GM12875 (cell line): Measurements from ENCODE around the gene CSTPP1.

Experiments
- H3K4me3 ChIP-seq: one replicate; pipeline ENCODE4 v1.5.1; 2011; ENCODE audit warnings: low read depth, low read length, control low read depth
- TF ChIP-seq, protein P1 (sequence below): IDR thresholded peaks from 2 replicates; pipeline ENCODE4 v1.5.1; 2011; ENCODE audit warnings: low read depth, mild to moderate bottlenecking, control low read depth, inconsistent platforms, low read length, moderate library complexity, borderline replicate concordance; ENCODE audit not compliant: insufficient read depth

CSTPP1 gene

DNA sequence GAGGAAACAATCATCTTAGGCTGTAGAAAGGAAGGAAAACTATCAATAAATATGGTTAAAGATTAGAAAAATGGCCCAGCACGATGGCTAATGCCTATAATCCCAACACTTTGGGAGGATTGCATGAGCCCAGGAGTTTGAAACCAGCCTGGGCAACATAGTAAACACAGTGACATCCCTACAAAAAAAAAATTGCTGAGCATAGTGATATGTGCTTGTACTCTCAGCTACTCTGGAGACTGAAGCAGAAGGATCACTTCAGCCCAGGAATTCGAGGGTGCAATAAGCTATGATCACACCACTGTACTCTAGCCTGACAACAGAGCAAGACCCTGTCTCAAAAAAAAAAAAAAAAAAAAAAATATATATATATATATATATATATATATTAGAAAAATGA lies 185.2 kb downstream of the CSTPP1 start:
- TF ChIP-seq, protein P1, sequence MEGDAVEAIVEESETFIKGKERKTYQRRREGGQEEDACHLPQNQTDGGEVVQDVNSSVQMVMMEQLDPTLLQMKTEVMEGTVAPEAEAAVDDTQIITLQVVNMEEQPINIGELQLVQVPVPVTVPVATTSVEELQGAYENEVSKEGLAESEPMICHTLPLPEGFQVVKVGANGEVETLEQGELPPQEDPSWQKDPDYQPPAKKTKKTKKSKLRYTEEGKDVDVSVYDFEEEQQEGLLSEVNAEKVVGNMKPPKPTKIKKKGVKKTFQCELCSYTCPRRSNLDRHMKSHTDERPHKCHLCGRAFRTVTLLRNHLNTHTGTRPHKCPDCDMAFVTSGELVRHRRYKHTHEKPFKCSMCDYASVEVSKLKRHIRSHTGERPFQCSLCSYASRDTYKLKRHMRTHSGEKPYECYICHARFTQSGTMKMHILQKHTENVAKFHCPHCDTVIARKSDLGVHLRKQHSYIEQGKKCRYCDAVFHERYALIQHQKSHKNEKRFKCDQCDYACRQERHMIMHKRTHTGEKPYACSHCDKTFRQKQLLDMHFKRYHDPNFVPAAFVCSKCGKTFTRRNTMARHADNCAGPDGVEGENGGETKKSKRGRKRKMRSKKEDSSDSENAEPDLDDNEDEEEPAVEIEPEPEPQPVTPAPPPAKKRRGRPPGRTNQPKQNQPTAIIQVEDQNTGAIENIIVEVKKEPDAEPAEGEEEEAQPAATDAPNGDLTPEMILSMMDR = no peak
- H3K4me3 ChIP-seq = no peak overlapping the region

DNA sequence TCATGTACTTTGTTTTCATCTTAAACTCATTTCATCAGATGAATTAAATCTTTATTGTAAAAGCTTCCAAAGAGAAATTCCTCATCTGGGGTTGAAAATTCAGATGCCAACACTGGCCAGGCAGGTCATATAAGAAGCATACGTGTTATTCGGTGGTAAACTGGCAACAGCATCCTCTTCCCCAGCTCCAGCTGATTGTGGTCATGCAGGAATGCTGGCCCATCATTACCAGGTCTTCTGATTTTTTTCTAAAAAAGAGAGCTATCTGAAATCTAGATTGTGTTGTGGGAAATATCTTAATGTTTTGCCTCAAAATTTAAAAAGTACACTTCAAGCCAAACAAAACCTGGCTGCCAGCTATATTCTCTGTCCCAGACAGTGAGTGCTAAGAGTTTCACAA lies 186.5 kb downstream of the CSTPP1 start:
- no peak overlapping the region for H3K4me3 ChIP-seq
- TF ChIP-seq, protein P1 = no peak

DNA sequence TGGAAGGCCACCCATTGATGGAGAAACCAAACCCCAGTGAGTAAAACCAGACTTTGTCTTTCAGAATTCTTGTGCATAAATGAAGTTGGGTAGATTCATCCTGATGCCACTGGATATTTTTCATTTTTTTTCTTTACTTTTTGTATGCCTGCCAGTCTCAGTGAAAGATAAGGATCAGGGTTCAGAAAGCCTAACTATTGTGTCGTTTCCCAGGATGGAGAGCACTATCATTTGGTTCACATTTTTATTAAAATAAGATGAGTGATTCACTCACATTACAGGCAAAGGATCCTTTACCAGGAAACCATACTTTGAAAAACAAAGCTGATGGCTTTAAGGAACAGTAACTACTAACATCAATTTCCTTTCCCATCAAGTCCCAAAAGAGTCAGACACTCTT lies 188.1 kb downstream of the CSTPP1 start:
- no peak overlapping the region for H3K4me3 ChIP-seq
- TF ChIP-seq, protein P1 = no peak

DNA sequence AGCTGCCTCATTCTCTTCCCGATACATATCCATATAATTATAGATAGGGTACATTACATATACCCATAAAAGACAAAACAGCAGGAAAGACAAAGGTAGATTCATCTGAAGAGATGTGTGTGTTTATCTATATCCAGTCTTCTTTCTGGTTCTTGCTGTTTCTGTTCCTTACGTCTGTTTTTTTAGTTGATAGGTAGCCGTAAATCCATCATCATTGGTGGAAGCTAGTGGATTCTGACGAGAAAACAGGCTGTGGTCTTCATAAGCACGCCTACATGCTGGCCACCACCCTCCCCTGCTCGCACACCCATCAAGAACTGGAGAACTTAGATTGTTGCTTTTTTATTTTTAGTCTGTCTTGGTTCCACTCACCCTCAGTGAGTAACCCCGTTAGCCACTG lies 188.5 kb downstream of the CSTPP1 start:
- H3K4me3 ChIP-seq = no peak overlapping the region
- TF ChIP-seq, protein P1 = no peak

DNA sequence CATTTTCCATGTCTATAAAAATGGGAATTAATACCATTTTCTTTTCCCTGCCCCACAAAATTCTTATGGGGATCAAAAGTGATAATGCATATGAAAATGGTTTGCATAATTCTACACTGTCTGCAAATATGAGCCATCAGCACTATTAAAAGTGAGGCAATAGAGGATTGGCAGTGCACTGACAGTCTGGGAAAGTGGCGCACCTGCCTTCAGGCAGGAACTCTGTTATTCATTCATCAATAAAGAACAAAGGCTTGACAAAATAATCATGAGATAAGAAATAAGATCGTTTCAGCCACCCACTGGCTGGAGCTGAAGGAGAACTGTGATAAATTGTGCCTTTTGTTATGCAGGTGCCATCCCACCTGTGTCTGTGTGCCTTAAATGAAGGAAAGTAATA lies 190.7 kb downstream of the CSTPP1 start:
- H3K4me3 ChIP-seq = no peak overlapping the region
- TF ChIP-seq, protein P1 = no peak

DNA sequence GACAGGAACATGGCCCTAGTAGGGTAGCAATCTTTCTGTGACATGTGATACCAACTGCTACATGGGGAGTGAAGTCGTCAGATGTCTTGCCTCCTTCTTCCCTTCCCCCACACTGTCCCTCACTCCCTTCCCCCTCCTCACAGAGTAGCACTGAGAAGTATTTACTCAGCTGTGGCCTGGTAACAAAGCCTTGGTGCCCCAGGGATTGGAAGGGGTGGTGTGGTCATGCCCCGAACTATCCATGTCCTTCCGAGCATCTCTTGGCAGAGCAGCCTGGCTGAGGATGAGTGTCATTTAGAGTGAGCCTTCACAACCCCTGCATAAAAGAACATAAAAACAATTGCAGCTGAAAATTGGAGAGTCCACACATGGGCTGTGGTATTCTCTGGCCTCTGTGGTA lies 194.0 kb downstream of the CSTPP1 start:
- TF ChIP-seq, protein P1 = no peak
- no peak overlapping the region for H3K4me3 ChIP-seq

DNA sequence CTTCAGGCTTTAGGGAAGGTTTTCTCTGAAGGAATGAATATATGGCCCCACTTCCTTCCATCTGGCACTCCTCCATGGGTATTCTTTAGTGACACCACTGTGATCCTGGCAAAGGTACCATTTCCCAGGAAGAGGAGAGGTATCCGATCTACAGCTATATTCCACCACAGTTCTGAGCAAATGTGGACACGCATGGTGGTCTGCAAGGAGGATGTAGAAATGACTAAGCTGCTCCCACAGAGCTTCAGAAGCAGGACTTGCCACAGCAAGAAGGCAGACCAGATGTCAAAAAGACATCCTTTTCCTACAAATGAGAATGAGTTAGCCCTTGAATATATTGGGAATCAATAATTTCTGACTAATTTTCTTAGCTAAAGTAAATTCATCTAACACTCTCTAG lies 194.6 kb downstream of the CSTPP1 start:
- H3K4me3 ChIP-seq = no peak overlapping the region
- TF ChIP-seq, protein P1 = no peak
